ENCODE data around the gene CCR5AS.

CCR5AS gene

DNA sequence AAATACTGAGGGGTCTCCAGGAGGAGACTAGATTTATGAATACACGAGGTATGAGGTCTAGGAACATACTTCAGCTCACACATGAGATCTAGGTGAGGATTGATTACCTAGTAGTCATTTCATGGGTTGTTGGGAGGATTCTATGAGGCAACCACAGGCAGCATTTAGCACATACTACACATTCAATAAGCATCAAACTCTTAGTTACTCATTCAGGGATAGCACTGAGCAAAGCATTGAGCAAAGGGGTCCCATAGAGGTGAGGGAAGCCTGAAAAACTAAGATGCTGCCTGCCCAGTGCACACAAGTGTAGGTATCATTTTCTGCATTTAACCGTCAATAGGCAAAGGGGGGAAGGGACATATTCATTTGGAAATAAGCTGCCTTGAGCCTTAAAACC lies 31.6 kb downstream of the CCR5AS start:
- no peak for DNase-seq

GRCh38 chr3:46374755-46375154 lies 32.1 kb downstream of the CCR5AS start:
- no peak for DNase-seq

- no peak for DNase-seq
Observed at GRCh38 chr3:46372492-46373359, 34.1 kb downstream of the CCR5AS start.

DNA sequence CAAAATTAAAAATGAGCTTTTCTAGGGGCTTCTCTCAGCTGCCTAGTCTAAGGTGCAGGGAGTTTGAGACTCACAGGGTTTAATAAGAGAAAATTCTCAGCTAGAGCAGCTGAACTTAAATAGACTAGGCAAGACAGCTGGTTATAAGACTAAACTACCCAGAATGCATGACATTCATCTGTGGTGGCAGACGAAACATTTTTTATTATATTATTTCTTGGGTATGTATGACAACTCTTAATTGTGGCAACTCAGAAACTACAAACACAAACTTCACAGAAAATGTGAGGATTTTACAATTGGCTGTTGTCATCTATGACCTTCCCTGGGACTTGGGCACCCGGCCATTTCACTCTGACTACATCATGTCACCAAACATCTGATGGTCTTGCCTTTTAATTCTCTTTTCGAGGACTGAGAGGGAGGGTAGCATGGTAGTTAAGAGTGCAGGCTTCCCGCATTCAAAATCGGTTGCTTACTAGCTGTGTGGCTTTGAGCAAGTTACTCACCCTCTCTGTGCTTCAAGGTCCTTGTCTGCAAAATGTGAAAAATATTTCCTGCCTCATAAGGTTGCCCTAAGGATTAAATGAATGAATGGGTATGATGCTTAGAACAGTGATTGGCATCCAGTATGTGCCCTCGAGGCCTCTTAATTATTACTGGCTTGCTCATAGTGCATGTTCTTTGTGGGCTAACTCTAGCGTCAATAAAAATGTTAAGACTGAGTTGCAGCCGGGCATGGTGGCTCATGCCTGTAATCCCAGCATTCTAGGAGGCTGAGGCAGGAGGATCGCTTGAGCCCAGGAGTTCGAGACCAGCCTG lies 35.1 kb downstream of the CCR5AS start:
- DNase-seq: no peak

DNA sequence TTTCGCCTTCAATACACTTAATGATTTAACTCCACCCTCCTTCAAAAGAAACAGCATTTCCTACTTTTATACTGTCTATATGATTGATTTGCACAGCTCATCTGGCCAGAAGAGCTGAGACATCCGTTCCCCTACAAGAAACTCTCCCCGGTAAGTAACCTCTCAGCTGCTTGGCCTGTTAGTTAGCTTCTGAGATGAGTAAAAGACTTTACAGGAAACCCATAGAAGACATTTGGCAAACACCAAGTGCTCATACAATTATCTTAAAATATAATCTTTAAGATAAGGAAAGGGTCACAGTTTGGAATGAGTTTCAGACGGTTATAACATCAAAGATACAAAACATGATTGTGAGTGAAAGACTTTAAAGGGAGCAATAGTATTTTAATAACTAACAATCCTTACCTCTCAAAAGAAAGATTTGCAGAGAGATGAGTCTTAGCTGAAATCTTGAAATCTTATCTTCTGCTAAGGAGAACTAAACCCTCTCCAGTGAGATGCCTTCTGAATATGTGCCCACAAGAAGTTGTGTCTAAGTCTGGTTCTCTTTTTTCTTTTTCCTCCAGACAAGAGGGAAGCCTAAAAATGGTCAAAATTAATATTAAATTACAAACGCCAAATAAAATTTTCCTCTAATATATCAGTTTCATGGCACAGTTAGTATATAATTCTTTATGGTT lies 35.9 kb downstream of the CCR5AS start, which contains the start of gene CCR5:
Gene CCR5 (plus strand): TSS at position 108 of the 680 bp plus-strand sequence. CDS start 1,957 bp downstream, outside the sequence.
- no peak for DNase-seq

- DNase-seq: no peak
Observed at GRCh38 chr3:46369675-46370132, 37.2 kb downstream of the CCR5AS start.

DNA sequence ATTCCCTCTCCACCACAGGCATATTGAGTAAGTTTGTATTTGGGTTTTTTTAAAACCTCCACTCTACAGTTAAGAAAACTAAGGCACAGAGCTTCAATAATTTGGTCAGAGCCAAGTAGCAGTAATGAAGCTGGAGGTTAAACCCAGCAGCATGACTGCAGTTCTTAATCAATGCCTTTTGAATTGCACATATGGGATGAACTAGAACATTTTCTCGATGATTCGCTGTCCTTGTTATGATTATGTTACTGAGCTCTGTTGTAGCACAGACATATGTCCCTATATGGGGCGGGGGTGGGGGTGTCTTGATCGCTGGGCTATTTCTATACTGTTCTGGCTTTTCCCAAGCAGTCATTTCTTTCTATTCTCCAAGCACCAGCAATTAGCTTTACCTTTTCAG lies 37.7 kb downstream of the CCR5AS start:
- DNase-seq: no peak

DNA sequence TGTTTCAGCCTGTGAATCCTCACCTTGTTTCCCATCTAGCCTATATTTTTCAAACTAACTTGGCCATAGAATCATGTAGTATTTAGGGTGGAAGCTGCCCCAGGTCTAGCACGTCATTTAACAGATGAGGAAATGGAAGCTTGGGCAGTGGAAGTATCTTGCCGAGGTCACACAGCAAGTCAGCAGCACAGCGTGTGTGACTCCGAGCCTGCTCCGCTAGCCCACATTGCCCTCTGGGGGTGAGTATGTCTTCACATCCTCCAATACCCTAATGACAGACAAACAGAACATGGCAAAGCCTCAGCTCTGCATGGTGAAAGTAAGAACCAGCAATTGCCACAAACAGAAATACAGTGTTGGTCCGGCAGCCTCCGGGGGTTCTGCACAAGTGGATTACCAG lies 38.3 kb downstream of the CCR5AS start:
- peak; percentile 8 for DNase-seq

DNA sequence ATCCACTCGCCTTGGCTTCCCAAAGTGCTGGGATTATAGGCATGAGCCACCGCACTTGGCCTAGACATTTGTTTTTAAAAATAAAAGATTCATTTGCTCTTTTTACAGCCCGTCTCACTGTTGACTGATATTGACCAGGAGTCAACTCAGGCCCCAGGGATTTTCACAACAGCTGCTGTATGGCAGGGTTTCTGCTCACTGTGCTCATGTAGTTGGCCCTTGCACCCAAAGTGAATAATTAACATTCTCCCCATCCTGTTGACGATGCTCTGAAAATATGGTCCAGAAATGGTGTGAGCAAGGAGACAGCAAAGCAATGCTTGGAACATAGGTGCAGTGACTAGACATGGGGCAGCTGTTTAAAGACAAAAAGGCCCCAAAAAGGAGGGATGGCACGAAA lies 39.1 kb downstream of the CCR5AS start:
- DNase-seq: no peak

GRCh38 chr3:46365737-46366524 lies 40.9 kb downstream of the CCR5AS start:
- no peak for DNase-seq

DNA sequence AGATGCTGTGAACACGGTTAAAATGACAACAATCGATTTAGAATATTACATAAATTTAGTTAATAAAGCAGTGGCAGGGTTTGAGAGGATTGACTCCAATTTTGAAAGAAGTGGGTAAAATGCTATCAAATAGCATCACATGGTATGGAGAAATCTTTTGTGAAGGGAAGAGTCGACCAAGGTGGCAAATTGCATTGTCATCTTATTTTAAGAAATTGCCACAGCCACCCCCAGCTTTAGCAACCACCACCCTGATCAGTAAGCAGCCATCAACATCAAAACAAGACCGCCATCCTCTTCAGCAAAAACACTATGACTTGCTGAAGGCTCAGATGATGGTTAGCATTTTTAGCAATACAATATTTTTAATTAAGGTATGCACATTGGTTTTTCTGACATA lies 41.8 kb downstream of the CCR5AS start:
- no peak for DNase-seq

GRCh38 chr3:46361408-46362283 lies 45.2 kb downstream of the CCR5AS start:
- no peak for DNase-seq

DNA sequence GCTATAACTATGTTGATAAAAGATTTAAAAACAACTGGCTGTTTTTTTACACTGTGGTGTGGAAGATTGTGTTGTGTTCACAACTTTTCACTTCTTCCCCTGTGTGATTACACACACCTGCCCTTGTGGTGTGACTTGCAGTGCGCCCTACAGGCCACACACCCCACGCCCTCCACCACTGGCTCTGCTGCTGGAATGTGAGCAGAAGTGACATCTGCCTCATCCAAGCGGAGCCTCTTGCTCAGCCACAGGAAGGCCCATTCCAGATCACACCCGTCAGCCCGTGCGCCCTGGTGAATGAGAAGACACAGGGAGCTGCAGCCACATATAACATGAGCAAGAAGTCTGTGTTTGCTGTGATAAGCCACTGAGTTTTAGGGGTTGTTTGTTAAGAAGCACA lies 46.0 kb downstream of the CCR5AS start:
- no peak for DNase-seq

DNA sequence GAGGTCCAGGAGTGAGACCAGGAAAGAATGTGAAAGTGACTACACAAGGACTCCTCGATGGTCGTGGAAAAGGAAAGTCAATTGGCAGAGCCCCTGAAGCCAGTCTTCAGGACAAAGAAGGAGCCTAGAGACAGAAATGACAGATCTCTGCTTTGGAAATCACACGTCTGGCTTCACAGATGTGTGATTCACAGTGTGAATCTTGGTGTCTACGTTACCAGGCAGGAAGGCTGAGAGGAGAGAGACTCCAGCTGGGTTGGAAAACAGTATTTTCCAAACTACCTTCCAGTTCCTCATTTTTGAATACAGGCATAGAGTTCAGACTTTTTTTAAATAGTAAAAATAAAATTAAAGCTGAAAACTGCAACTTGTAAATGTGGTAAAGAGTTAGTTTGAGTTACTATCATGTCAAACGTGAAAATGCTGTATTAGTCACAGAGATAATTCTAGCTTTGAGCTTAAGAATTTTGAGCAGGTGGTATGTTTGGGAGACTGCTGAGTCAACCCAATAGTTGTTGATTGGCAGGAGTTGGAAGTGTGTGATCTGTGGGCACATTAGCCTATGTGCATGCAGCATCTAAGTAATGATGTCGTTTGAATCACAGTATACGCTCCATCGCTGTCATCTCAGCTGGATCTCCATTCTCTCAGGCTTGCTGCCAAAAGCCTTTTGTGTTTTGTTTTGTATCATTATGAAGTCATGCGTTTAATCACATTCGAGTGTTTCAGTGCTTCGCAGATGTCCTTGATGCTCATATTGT lies 47.0 kb downstream of the CCR5AS start:
- no peak for DNase-seq

- no peak for DNase-seq
Observed at GRCh38 chr3:46358466-46358865, 48.4 kb downstream of the CCR5AS start.

DNA sequence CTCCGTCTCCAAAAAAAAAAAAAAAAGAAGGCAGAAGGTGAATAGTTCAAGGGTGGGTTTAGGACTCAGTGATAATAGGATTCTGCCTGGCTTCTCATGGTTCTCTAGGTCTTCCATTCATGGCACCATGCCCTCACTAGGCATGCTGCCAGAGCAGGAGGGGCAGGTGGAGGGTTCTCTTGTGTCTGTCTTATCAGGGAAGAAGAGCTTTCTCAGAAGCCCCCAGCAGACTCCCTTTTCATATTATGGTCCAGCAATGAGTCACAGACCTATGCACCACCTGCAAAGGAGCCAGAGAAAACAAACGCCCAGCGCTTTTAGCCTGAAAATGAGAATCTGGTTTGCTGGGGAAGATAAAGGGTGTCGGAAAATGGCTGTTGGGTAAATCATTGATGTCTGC lies 50.0 kb downstream of the CCR5AS start:
- DNase-seq: no peak

DNA sequence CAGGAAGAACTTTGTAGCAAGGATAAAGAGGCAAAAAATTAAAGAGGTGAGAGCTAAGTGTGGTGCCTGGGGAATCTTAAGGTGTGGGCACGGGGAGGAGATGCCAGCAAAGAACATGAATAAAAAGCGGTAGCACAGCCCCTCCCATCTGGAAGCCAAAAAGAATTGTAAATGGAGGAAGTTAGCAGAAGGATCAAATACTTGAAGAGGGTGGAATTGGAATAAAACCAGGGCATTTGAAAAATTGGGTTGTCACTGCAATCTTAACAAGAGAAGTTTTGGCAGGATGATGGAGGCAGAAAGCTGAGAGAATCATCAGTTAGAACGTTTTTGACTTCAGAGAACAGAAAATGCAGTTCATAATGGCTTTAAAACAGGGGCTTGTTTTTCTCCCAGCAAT lies 50.6 kb downstream of the CCR5AS start:
- no peak for DNase-seq

DNA sequence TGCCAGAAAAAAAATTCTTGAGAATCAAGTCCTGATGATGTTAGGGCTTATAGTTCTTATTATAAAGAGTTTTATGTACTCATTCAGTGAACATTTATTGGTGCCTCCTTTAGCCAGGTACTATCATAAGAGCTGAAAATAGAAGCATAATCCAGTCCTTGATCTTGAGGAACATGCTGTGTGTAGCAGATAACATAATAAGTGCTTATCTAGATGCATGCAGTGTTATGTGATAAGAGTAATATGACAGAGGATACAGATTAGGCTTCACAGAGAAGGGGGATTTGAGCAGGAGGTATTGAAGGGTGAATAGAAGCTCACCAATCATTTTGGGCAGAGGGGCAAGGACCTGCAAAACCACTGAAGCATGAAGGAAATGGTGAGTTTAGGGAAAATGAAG lies 51.9 kb downstream of the CCR5AS start:
- no peak for DNase-seq

GRCh38 chr3:46354478-46354877 lies 52.4 kb downstream of the CCR5AS start:
- DNase-seq: no peak

- no peak for DNase-seq
Observed at GRCh38 chr3:46353647-46354410, 53.0 kb downstream of the CCR5AS start, which contains the start of gene CCR2. Gene CCR2, plus strand, starts transcription at chr3:46354111. Its CDS starts 3,417 bp downstream, at chr3:46357528.

All from NCI-H82 (cell line).